Measurements from ENCODE around the gene BIRC5.

DNA sequence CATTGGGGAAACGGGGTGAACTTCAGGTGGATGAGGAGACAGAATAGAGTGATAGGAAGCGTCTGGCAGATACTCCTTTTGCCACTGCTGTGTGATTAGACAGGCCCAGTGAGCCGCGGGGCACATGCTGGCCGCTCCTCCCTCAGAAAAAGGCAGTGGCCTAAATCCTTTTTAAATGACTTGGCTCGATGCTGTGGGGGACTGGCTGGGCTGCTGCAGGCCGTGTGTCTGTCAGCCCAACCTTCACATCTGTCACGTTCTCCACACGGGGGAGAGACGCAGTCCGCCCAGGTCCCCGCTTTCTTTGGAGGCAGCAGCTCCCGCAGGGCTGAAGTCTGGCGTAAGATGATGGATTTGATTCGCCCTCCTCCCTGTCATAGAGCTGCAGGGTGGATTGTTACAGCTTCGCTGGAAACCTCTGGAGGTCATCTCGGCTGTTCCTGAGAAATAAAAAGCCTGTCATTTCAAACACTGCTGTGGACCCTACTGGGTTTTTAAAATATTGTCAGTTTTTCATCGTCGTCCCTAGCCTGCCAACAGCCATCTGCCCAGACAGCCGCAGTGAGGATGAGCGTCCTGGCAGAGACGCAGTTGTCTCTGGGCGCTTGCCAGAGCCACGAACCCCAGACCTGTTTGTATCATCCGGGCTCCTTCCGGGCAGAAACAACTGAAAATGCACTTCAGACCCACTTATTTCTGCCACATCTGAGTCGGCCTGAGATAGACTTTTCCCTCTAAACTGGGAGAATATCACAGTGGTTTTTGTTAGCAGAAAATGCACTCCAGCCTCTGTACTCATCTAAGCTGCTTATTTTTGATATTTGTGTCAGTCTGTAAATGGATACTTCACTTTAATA, 10.4 kb downstream of the BIRC5 start:
- TF ChIP-seq POLR2A (IDR thresholded peaks at IDR 0.05; ENCODE audit: borderline replicate concordance, extremely low read depth, insufficient read depth, insufficient read length) (no peak), CTCF (IDR thresholded peaks at IDR 0.05 in 2 of 3, conservative IDR thresholded peaks at IDR 0.05 in 1 of 3; ENCODE audit: borderline replicate concordance in 1 of 3, insufficient read depth in 1 of 3, low read depth in 2 of 3, low read length in 2 of 3) (no peak), REST (IDR thresholded peaks at IDR 0.05; ENCODE audit: low read depth) (no peak), YY1 (IDR thresholded peaks at IDR 0.05; ENCODE audit: extremely low read depth, insufficient replicate concordance, low read depth, low read length) (no peak), ZNF274 (IDR thresholded peaks at IDR 0.05; ENCODE audit: low read depth, low read length) (no peak), EGR1 (IDR thresholded peaks at IDR 0.05; ENCODE audit: low read depth) (no peak), TCF7L2 (IDR thresholded peaks at IDR 0.05; ENCODE audit: borderline replicate concordance, extremely low read depth, insufficient read depth, insufficient read length) (no peak), EZH2phosphoT487 (IDR thresholded peaks at IDR 0.05; ENCODE audit: borderline replicate concordance) (no peak), SRF (IDR thresholded peaks at IDR 0.05; ENCODE audit: low read depth) (no peak), EZH2 (IDR thresholded peaks at IDR 0.05) (no peak)
- TF ChIP-seq, protein P1, sequence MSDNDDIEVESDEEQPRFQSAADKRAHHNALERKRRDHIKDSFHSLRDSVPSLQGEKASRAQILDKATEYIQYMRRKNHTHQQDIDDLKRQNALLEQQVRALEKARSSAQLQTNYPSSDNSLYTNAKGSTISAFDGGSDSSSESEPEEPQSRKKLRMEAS (IDR thresholded peaks at IDR 0.05) = no peak

Measured in HCT116 (cell line).